Naive B cell (primary cell): ENCODE measurements around the gene TOM1L2. TPM values are rescaled to one million over a fixed set of nuclear protein-coding genes. Genes with fewer than 3 reads are reported as not detected.

Source experiments
- ATAC-seq, 2 donors: fragments of 150-1000 bp; cut with Tn5 transposase; 2 replicates each; pipeline ENCODE4 v1.10.0; 2021; ENCODE audit warnings: low read depth in 2 of 2, mild to moderate bottlenecking in 2 of 2, moderate library complexity in 2 of 2
- DNase-seq: peaks from one replicate; pipeline ENCODE4 v3.0.0; 2022
- H3K27ac Mint-ChIP-seq, 6 donors: one replicate each; pipeline ENCODE4 v1.8.0; 2020 to 2022; ENCODE audit warnings: mild to moderate bottlenecking in 6 of 6, mixed read lengths in 6 of 6, moderate library complexity in 5 of 6, inconsistent platforms in 2 of 6
- H3K27me3 Mint-ChIP-seq, 3 donors: one replicate each; pipeline ENCODE4 v1.8.0; 2021 to 2022; ENCODE audit warnings: mixed read lengths in 3 of 3, mild to moderate bottlenecking in 1 of 3
- H3K36me3 Mint-ChIP-seq, 2 donors: one replicate each; pipeline ENCODE4 v1.8.0; 2020 to 2022; ENCODE audit warnings: mixed read lengths in 2 of 2, inconsistent platforms in 1 of 2, mild to moderate bottlenecking in 1 of 2
- H3K4me1 Mint-ChIP-seq, 3 donors: one replicate each; pipeline ENCODE4 v1.8.0; 2020 to 2022; ENCODE audit warnings: mixed read lengths in 3 of 3, inconsistent platforms in 1 of 3, mild to moderate bottlenecking in 1 of 3, moderate library complexity in 1 of 3
- H3K4me3 Mint-ChIP-seq, 8 donors: one replicate each; pipeline ENCODE4 v1.8.0; 2020 to 2022; ENCODE audit warnings: mild to moderate bottlenecking in 8 of 8, mixed read lengths in 8 of 8, moderate library complexity in 8 of 8, inconsistent platforms in 2 of 8
- H3K9me3 Mint-ChIP-seq, 7 donors: one replicate each; pipeline ENCODE4 v1.8.0; 2020 to 2022; ENCODE audit warnings: mixed read lengths in 7 of 7, mild to moderate bottlenecking in 5 of 7, inconsistent platforms in 2 of 7, moderate library complexity in 1 of 7
- polyA plus RNA-seq, 6 donors: library from polyadenylated mRNA; unstranded; fragments of 300-500 nt; fragmentation: Illumina TruSeq; gene quantifications; one replicate each; pipeline ENCODE4 v1.2.3, GENCODE V29; 2021; ENCODE audit warnings: low read depth in 6 of 6

The TOM1L2 gene
- polyA plus RNA-seq, 6 donors from 2014 or later = 2.5 to 7.0 (median 3.0) TPM

DNA sequence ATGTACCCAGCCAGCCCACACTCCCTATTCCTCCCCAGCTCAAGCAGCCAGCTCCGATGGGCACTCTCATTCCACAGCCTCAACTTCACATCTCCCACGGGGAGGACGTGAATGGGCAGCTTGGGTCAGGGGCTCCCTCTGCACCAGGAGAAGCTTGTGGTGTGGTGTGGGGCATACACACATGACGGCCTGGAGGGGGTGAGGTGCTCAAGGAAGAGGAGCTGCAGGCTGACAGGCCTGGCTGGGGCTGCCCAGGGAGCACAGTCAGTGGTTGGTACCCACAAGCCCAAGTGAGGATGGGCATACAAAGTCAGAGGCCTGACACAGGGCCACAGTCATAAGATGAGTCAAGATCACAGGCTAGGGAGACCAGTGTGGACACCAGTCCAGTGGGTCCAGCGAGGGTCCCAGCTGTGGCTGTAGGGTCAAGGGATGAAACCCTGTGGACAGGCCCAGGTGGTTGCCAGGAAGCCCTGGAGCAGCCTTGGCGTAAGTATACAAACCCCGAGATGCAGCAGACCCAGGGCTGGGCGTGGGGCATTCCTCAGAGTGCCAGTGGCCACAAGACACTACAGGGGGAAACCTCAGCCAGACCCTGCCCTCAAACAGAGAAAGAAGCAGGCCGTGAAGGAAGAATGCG, 4.9 kb upstream of the TOM1L2 start:
- DNase-seq = no peak
- peak overlapping the region in 1 of 6 donors; percentile 65 for H3K27ac Mint-ChIP-seq
- H3K9me3 Mint-ChIP-seq = no peaks in the 10 kb centered on the region
- peaks cover 13 to 21% (median 18%) of the 10 kb centered on the region in 3 donors for H3K4me1 Mint-ChIP-seq
- no peak for ATAC-seq
- no peak overlapping the region for H3K4me3 Mint-ChIP-seq
- peaks cover 0 to 5% (median 0%) of the 10 kb centered on the region in 3 donors for H3K27me3 Mint-ChIP-seq
- H3K36me3 Mint-ChIP-seq = no peaks in the 10 kb centered on the region

- DNase-seq (no peak), ATAC-seq (no peak)
- no peaks in the 10 kb centered on the region for H3K36me3 Mint-ChIP-seq
- peak overlapping the region in 1 of 6 donors; percentile 62 for H3K27ac Mint-ChIP-seq
- H3K27me3 Mint-ChIP-seq = peaks cover 0 to 5% (median 0%) of the 10 kb centered on the region in 3 donors
- H3K9me3 Mint-ChIP-seq = no peaks in the 10 kb centered on the region
- peak overlapping the region in 1 of 8 donors; percentile 77 for H3K4me3 Mint-ChIP-seq
- peaks cover 24 to 32% (median 26%) of the 10 kb centered on the region in 3 donors for H3K4me1 Mint-ChIP-seq
Measured at GRCh38 chr17:17975436-17975835, 3.2 kb upstream of the TOM1L2 start.

- peaks cover 24 to 33% (median 26%) of the 10 kb centered on the region in 3 donors for H3K4me1 Mint-ChIP-seq
- peaks cover 0 to 5% (median 0%) of the 10 kb centered on the region in 3 donors for H3K27me3 Mint-ChIP-seq
- peak overlapping the region; percentile 94 to 98 (median 97) for H3K4me3 Mint-ChIP-seq
- no peaks in the 10 kb centered on the region for H3K36me3 Mint-ChIP-seq
- no peaks in the 10 kb centered on the region for H3K9me3 Mint-ChIP-seq
- ATAC-seq = no peak
- DNase-seq = no peak
- H3K27ac Mint-ChIP-seq = peak overlapping the region; percentile 84 to 99 (median 96)
Measured at GRCh38 chr17:17972952-17973254, 703 bp upstream of the TOM1L2 start.

- Mint-ChIP-seq H3K36me3 (no peaks in the 10 kb centered on the region), H3K9me3 (no peaks in the 10 kb centered on the region), H3K27me3 (peaks cover 0 to 5% (median 0%) of the 10 kb centered on the region in 3 donors), H3K4me3 (peak overlapping the region; percentile 80 to 97 (median 89)), H3K27ac (peak overlapping the region; percentile 21 to 95 (median 78)), H3K4me1 (peaks cover 26 to 39% (median 27%) of the 10 kb centered on the region in 3 donors)
- ATAC-seq = no peak
- peak; percentile 7 for DNase-seq
Measured at GRCh38 chr17:17971431-17972125, 622 bp downstream of the TOM1L2 start.

DNA sequence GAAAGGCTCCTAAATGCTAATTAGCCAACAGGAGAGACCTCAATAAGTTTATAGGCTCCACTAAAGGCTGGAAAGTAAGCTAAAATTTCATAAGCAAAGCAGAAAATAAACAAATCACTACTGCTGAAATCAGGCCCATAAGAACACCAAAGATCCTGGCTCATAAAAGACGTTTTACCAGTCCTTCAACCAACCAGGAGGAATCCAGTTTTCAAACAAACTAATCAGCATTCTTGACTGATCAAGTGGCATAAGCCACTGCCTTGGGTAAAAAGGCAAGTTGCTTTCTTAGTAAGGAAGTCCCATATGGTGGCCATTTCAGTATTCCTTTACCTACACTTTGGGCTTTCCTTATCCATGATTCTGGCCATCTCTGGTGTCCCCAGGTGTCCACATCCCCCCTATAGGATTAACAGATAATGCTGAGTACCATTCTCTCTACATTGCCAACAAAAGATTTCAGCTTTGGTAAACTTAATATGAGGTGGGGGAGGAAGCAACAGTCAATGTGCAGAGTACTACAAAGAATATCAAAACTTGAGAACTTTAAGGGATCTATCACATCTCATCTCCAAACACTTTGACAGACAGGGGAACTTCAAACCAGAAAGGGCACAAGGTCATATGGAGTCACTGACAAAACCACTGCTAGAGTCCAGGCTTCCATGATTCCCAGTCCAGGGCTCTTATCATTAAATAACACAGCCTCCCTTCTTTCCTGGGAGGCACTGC, 1.3 kb downstream of the TOM1L2 start:
- Mint-ChIP-seq H3K27me3 (peaks cover 0 to 2% (median 0%) of the 10 kb centered on the region in 3 donors), H3K27ac (peak overlapping the region; percentile 63 to 87 (median 82)), H3K4me3 (peak overlapping the region; percentile 80 to 93 (median 86)), H3K4me1 (peaks cover 26 to 44% (median 30%) of the 10 kb centered on the region in 3 donors), H3K9me3 (no peaks in the 10 kb centered on the region), H3K36me3 (peaks cover 0 to 4% of the 10 kb centered on the region in 2 donors)
- ATAC-seq = no peak
- DNase-seq = no peak

GRCh38 chr17:17966399-17966798, 5.8 kb downstream of the TOM1L2 start:
- Mint-ChIP-seq H3K9me3 (peaks cover 0 to 2% (median 0%) of the 10 kb centered on the region in 7 donors), H3K36me3 (peaks cover 0 to 4% of the 10 kb centered on the region in 2 donors), H3K27me3 (no peaks in the 10 kb centered on the region), H3K27ac (no peak overlapping the region), H3K4me1 (peaks cover 33 to 36% (median 34%) of the 10 kb centered on the region in 3 donors), H3K4me3 (no peak overlapping the region)
- no peak for ATAC-seq
- DNase-seq = no peak

DNA sequence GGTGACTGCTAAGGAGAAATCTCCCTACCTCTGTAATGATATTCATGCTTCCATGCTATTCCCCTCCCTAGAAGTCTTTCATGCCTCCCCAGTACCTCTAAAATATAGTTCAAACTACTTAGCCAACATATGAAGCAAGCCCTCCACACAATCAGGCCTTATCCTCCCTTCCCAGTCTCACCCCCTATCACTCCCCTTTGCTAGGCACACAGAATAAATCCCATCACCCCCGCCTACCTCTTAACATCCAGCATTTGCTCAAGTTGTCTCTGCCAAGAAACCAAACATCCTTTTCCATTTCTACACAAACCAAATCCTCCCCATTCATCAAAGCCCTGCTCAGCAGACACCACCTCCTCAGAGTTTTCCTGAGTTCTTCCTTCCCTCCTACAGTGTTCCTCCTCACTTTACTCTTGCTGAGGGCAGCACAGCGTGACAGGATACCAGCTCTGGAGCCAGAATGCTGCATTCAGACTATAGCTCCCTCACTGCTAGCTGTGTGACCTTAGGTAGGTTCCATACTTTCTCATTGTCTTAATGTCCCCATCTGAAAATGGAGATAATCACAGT, 7.0 kb downstream of the TOM1L2 start:
- H3K4me1 Mint-ChIP-seq = peaks cover 30 to 37% (median 35%) of the 10 kb centered on the region in 3 donors
- H3K4me3 Mint-ChIP-seq = no peak overlapping the region
- H3K9me3 Mint-ChIP-seq = peaks cover 0 to 2% (median 0%) of the 10 kb centered on the region in 7 donors
- peak overlapping the region in 3 of 6 donors; percentile 34 to 82 (median 39) for H3K27ac Mint-ChIP-seq
- DNase-seq (no peak), ATAC-seq (no peak)
- no peaks in the 10 kb centered on the region for H3K27me3 Mint-ChIP-seq
- peaks cover 0 to 4% of the 10 kb centered on the region in 2 donors for H3K36me3 Mint-ChIP-seq

DNA sequence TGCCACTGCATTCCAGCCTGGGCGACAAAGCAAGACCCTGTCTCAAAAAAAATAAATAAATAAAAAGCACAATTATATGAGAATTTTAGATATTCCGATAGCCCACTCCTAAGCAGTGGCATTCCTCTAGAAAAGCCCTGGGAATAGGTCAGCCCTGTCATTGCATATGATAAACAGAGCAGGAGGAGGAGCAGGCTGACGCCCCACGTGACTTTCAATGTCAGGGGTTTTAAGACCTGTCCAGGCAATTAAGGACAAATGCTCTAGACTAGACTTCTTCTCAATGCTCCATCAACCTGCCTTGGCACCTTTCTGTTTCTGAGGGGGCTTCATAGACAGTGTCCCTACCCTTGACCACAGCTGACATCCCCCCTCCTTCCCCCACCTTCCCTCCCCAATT, 7.5 kb downstream of the TOM1L2 start:
- no peak overlapping the region for H3K27ac Mint-ChIP-seq

DNA sequence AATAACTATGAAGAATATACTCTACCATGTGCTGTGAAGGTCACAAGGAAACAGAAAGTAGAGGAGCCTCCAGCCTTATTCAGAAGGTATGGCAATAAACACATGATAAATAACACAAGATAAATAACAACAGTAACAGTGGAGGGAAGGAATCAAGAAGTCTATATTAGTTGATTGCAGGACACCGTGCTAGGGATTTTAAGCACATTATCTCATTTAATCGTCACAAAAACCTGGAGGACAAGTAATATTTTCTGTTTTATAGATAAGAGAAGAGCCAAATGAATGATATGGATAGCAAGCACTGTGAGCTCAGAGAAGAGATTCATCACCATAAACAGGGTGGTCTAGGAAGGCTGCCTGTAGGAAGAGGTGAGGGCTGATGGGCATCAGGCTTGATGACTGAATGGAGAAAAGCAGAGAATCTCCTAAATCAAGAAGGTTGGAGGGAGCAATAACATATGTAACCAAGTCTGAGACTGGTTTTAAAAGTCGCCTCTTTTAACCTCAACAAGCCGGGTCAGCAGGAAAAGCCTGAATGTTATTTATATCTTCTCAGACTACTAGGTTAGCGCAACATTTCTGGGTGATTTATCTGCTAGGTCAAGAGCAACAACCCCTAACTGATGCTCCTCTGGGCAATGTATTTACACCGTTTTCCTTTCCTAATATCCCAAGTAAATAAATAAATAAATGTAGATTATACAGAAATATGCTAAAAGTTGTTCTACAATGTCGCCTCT, 8.3 kb downstream of the TOM1L2 start:
- H3K4me1 Mint-ChIP-seq = peaks cover 39 to 44% (median 43%) of the 10 kb centered on the region in 3 donors
- no peak overlapping the region for H3K4me3 Mint-ChIP-seq
- ATAC-seq (no peak), DNase-seq (no peak)
- peaks cover 0 to 2% (median 0%) of the 10 kb centered on the region in 7 donors for H3K9me3 Mint-ChIP-seq
- peak overlapping the region in 1 of 6 donors; percentile 14 for H3K27ac Mint-ChIP-seq
- H3K36me3 Mint-ChIP-seq = peaks cover 0 to 4% of the 10 kb centered on the region in 2 donors
- H3K27me3 Mint-ChIP-seq = no peaks in the 10 kb centered on the region

More for the DNA sequence above, 7.5 kb downstream of the TOM1L2 start:
- H3K9me3 Mint-ChIP-seq = peaks cover 0 to 2% (median 0%) of the 10 kb centered on the region in 7 donors
- H3K4me1 Mint-ChIP-seq = peaks cover 33 to 37% (median 35%) of the 10 kb centered on the region in 3 donors
- peaks cover 0 to 4% of the 10 kb centered on the region in 2 donors for H3K36me3 Mint-ChIP-seq
- H3K4me3 Mint-ChIP-seq = no peak overlapping the region
- DNase-seq = no peak
- H3K27me3 Mint-ChIP-seq = no peaks in the 10 kb centered on the region
- ATAC-seq = no peak

DNA sequence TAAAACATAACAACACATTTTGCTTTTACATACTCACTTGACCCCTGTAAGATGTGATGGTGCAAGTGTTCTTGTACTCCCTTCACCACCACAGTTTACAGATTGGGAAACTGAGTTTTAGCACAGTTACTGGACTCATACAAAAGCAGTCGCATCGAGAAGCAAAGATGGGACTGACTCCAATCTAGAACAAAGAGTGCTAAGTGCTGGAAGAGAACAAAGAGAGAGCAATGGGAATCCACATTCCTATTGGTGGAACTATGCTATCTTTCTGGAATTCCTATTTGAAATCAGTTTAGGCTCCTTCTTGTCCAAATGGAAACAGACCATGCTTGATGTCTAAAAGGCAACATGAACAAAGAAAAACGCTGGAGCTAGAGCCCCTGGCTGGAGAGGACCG, 9.1 kb downstream of the TOM1L2 start:
- peaks cover 0 to 2% (median 0%) of the 10 kb centered on the region in 7 donors for H3K9me3 Mint-ChIP-seq
- DNase-seq (no peak), ATAC-seq (no peak)
- peaks cover 0 to 4% of the 10 kb centered on the region in 2 donors for H3K36me3 Mint-ChIP-seq
- no peak overlapping the region for H3K4me3 Mint-ChIP-seq
- no peak overlapping the region for H3K27ac Mint-ChIP-seq
- peaks cover 47% of the 10 kb centered on the region in 3 donors for H3K4me1 Mint-ChIP-seq
- no peaks in the 10 kb centered on the region for H3K27me3 Mint-ChIP-seq

GRCh38 chr17:17960500-17961030, 11.6 kb downstream of the TOM1L2 start:
- H3K27ac Mint-ChIP-seq = peak overlapping the region in 2 of 6 donors; percentile 57 to 88
- H3K4me3 Mint-ChIP-seq = no peak overlapping the region
- H3K27me3 Mint-ChIP-seq = no peaks in the 10 kb centered on the region
- DNase-seq (no peak), ATAC-seq (no peak)
- peaks cover 0 to 2% (median 0%) of the 10 kb centered on the region in 7 donors for H3K9me3 Mint-ChIP-seq
- peaks cover 44 to 55% (median 45%) of the 10 kb centered on the region in 3 donors for H3K4me1 Mint-ChIP-seq
- peaks cover 0 to 5% of the 10 kb centered on the region in 2 donors for H3K36me3 Mint-ChIP-seq
